ENCODE measurements around the gene RHOU.

Gene RHOU

DNA sequence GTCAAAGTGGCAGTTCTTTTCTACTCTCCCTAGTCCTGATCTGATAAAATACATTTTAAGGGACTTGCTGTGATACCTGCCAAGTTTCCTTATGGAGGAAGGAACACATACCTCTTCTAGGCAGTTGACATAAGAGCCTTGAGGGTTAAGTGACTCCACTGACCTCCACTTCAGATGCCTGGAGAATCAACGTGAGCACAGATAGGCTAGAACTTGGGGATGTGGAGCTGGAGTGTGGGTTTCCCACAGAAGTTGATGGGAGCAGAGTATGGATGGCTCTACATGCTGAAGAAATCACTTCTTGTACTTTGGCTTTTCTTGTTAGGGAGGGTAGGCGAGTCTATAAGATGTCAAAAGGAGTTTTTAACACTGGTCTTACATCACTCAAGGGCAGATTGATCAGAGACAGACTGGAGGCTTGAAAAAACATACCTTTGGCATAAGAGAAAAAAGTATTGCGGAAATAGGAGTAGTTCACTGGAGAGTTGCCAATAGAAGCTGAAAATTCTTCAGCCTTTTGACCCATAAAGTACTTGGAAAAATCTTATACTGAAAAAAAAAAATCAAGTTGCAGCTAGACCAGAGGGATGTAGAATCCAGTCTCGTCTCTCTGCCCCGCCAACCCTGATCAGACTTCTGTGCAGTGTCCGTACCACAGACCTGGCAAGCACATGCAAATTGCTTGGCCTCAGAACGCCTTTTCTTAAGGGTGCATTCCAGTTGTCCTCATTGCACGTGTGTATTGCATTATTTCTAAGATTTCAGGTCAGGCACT is 5.5 kb downstream of the RHOU start:
- peaks cover 11% of the 10 kb centered on the region for H3K36me3 ChIP-seq (ENCODE audit: control insufficient read depth, low read depth, low read length)
- peaks cover 7% of the 10 kb centered on the region for H3K4me1 ChIP-seq (ENCODE audit: control insufficient read depth, low read depth, low read length)
- H3K9ac ChIP-seq (ENCODE audit: low read length) = no peak overlapping the region
- H3K9me3 ChIP-seq (ENCODE audit: control insufficient read depth, low read depth, low read length) = no peaks in the 10 kb centered on the region
- no peak overlapping the region for H3K27ac ChIP-seq (ENCODE audit: low read length)
- peaks cover 22% of the 10 kb centered on the region for H3K27me3 ChIP-seq (ENCODE audit: control insufficient read depth, insufficient read depth, low read length)
- no peak overlapping the region for H3K4me3 ChIP-seq (ENCODE audit: low read length)

GRCh38 chr1:228742281-228742860 is 7.1 kb downstream of the RHOU start:
- Histone ChIP-seq H3K4me1 (ENCODE audit: control insufficient read depth, low read depth, low read length) (peaks cover 2% of the 10 kb centered on the region), H3K36me3 (ENCODE audit: control insufficient read depth, low read depth, low read length) (peaks cover 11% of the 10 kb centered on the region), H3K4me3 (ENCODE audit: low read length) (no peak overlapping the region), H3K9me3 (ENCODE audit: control insufficient read depth, low read depth, low read length) (no peaks in the 10 kb centered on the region), H3K27me3 (ENCODE audit: control insufficient read depth, insufficient read depth, low read length) (peaks cover 6% of the 10 kb centered on the region), H3K9ac (ENCODE audit: low read length) (no peak overlapping the region), H3K27ac (ENCODE audit: low read length) (no peak overlapping the region)

- Histone ChIP-seq H3K9me3 (ENCODE audit: control insufficient read depth, low read depth, low read length) (no peaks in the 10 kb centered on the region), H3K4me1 (ENCODE audit: control insufficient read depth, low read depth, low read length) (no peaks in the 10 kb centered on the region), H3K4me3 (ENCODE audit: low read length) (no peak overlapping the region), H3K27ac (ENCODE audit: low read length) (no peak overlapping the region), H3K27me3 (ENCODE audit: control insufficient read depth, insufficient read depth, low read length) (no peaks in the 10 kb centered on the region), H3K36me3 (ENCODE audit: control insufficient read depth, low read depth, low read length) (peaks cover 11% of the 10 kb centered on the region), H3K9ac (ENCODE audit: low read length) (no peak overlapping the region)
These were observed 8.1 kb downstream of the RHOU start for GRCh38 chr1:228743405-228743804.

GRCh38 chr1:228744356-228744755 is 9.1 kb downstream of the RHOU start:
- Histone ChIP-seq H3K4me1 (ENCODE audit: control insufficient read depth, low read depth, low read length) (no peaks in the 10 kb centered on the region), H3K9me3 (ENCODE audit: control insufficient read depth, low read depth, low read length) (no peaks in the 10 kb centered on the region), H3K27me3 (ENCODE audit: control insufficient read depth, insufficient read depth, low read length) (no peaks in the 10 kb centered on the region), H3K9ac (ENCODE audit: low read length) (no peak overlapping the region), H3K4me3 (ENCODE audit: low read length) (no peak overlapping the region), H3K27ac (ENCODE audit: low read length) (no peak overlapping the region), H3K36me3 (ENCODE audit: control insufficient read depth, low read depth, low read length) (peaks cover 11% of the 10 kb centered on the region)

DNA sequence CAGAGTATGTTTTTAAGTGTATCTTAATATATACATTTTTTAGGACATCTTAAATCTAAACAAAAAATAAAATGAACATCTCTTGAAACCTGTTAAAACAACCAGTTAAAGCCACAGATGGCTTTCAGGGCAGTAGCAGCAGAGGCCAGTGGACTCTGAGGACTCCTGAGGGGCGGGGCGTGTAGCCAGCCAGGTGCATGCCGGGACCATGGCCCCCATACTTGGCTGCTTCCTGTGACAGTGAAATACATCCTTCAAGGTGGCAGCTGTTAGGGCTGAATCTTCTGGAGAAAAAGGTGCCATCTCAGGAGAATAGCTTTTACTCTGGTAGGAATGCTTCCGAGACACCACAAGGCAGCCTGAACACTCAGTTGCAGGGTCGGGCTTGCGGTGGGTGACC is 9.6 kb downstream of the RHOU start:
- no peaks in the 10 kb centered on the region for H3K4me1 ChIP-seq (ENCODE audit: control insufficient read depth, low read depth, low read length)
- H3K27ac ChIP-seq (ENCODE audit: low read length) = no peak overlapping the region
- H3K9me3 ChIP-seq (ENCODE audit: control insufficient read depth, low read depth, low read length) = no peaks in the 10 kb centered on the region
- H3K36me3 ChIP-seq (ENCODE audit: control insufficient read depth, low read depth, low read length) = peaks cover 11% of the 10 kb centered on the region
- H3K9ac ChIP-seq (ENCODE audit: low read length) = no peak overlapping the region
- H3K27me3 ChIP-seq (ENCODE audit: control insufficient read depth, insufficient read depth, low read length) = no peaks in the 10 kb centered on the region
- H3K4me3 ChIP-seq (ENCODE audit: low read length) = no peak overlapping the region

- Histone ChIP-seq H3K9me3 (ENCODE audit: control insufficient read depth, low read depth, low read length) (no peaks in the 10 kb centered on the region), H3K27ac (ENCODE audit: low read length) (no peak overlapping the region), H3K9ac (ENCODE audit: low read length) (no peak overlapping the region), H3K27me3 (ENCODE audit: control insufficient read depth, insufficient read depth, low read length) (no peaks in the 10 kb centered on the region), H3K36me3 (ENCODE audit: control insufficient read depth, low read depth, low read length) (peaks cover 11% of the 10 kb centered on the region), H3K4me1 (ENCODE audit: control insufficient read depth, low read depth, low read length) (no peaks in the 10 kb centered on the region), H3K4me3 (ENCODE audit: low read length) (no peak overlapping the region)
These were observed 10.2 kb downstream of the RHOU start for GRCh38 chr1:228745497-228745896.

GRCh38 chr1:228747301-228747935 is 12.1 kb downstream of the RHOU start:
- Histone ChIP-seq H3K4me3 (ENCODE audit: low read length) (no peak overlapping the region), H3K27ac (ENCODE audit: low read length) (no peak overlapping the region)

DNA sequence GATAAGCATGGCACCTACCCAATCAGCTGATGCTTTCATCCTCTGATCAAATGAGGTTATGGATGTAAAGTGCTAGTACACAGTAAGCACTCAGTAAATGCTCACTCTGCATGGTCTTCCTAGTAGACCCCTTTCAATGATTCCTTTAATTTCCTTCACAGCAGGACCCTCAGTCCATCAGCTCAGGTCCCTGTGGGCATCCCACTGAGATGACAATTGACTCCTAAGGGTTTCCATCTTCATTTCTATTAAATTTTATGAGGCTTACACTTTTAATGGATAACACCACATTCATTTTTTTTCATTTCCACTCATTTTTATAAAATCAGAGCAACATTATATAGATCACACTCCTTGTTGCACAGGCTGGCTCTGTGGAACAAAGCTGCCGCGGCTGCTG is 12.8 kb downstream of the RHOU start:
- no peak overlapping the region for H3K4me3 ChIP-seq (ENCODE audit: low read length)
- H3K4me1 ChIP-seq (ENCODE audit: control insufficient read depth, low read depth, low read length) = no peaks in the 10 kb centered on the region

More at GRCh38 chr1:228747301-228747935, 12.1 kb downstream of the RHOU start:
- H3K4me1 ChIP-seq (ENCODE audit: control insufficient read depth, low read depth, low read length) = no peaks in the 10 kb centered on the region
- no peaks in the 10 kb centered on the region for H3K9me3 ChIP-seq (ENCODE audit: control insufficient read depth, low read depth, low read length)
- no peaks in the 10 kb centered on the region for H3K27me3 ChIP-seq (ENCODE audit: control insufficient read depth, insufficient read depth, low read length)
- peaks cover 11% of the 10 kb centered on the region for H3K36me3 ChIP-seq (ENCODE audit: control insufficient read depth, low read depth, low read length)
- no peak overlapping the region for H3K9ac ChIP-seq (ENCODE audit: low read length)

DNA sequence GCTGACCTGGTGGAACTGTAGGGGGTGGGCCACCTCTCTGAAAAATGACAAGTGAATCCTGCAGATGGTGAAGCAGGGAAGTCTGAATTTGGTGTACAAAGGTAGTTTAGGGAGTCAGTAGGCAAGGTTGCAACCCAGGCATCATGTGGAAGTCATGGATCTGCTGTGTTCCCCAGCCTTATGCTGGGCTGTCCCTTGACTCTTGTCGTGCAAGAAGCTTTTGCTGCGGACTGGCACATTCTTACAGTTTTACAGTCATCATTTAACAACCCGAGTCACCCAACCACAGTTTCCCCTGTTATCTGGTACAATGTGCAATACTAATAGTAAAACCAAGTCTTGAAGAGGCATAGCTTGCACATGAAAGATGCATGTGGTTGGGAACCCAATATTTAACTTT is 13.2 kb downstream of the RHOU start:
- Histone ChIP-seq H3K27me3 (ENCODE audit: control insufficient read depth, insufficient read depth, low read length) (no peaks in the 10 kb centered on the region), H3K9ac (ENCODE audit: low read length) (no peak overlapping the region), H3K4me3 (ENCODE audit: low read length) (no peak overlapping the region), H3K9me3 (ENCODE audit: control insufficient read depth, low read depth, low read length) (no peaks in the 10 kb centered on the region), H3K27ac (ENCODE audit: low read length) (no peak overlapping the region), H3K4me1 (ENCODE audit: control insufficient read depth, low read depth, low read length) (no peaks in the 10 kb centered on the region), H3K36me3 (ENCODE audit: control insufficient read depth, low read depth, low read length) (peaks cover 8% of the 10 kb centered on the region)

More for the DNA sequence above, 12.8 kb downstream of the RHOU start:
- H3K36me3 ChIP-seq (ENCODE audit: control insufficient read depth, low read depth, low read length) = peaks cover 11% of the 10 kb centered on the region
- H3K9ac ChIP-seq (ENCODE audit: low read length) = no peak overlapping the region
- no peaks in the 10 kb centered on the region for H3K27me3 ChIP-seq (ENCODE audit: control insufficient read depth, insufficient read depth, low read length)
- no peak overlapping the region for H3K27ac ChIP-seq (ENCODE audit: low read length)
- no peaks in the 10 kb centered on the region for H3K9me3 ChIP-seq (ENCODE audit: control insufficient read depth, low read depth, low read length)

- no peak overlapping the region for H3K9ac ChIP-seq (ENCODE audit: low read length)
- no peaks in the 10 kb centered on the region for H3K4me1 ChIP-seq (ENCODE audit: control insufficient read depth, low read depth, low read length)
- H3K9me3 ChIP-seq (ENCODE audit: control insufficient read depth, low read depth, low read length) = no peaks in the 10 kb centered on the region
- no peak overlapping the region for H3K4me3 ChIP-seq (ENCODE audit: low read length)
- H3K27ac ChIP-seq (ENCODE audit: low read length) = no peak overlapping the region
- H3K36me3 ChIP-seq (ENCODE audit: control insufficient read depth, low read depth, low read length) = no peaks in the 10 kb centered on the region
- H3K27me3 ChIP-seq (ENCODE audit: control insufficient read depth, insufficient read depth, low read length) = no peaks in the 10 kb centered on the region
These were observed 14.5 kb downstream of the RHOU start for GRCh38 chr1:228749765-228750164.

DNA sequence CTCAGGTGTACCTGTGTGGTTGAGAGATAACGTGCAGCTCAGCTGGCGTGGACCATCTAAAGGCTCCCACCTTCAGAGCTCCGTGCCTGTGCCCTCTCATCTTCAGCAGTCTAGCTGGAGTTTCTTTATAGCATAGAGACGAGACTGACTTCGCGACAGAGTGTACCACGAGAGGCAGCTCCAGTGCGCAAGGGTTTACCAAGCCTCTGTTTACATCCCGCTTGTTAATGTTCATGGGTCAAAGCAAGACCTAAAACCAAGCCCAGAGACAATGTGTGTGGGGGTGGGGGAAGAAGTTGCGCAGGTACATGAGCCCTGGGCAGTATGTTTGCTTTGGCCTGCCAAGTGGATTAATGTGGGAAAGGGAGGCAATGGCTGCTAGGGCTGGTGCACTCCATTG is 15.6 kb downstream of the RHOU start:
- Histone ChIP-seq H3K27ac (ENCODE audit: low read length) (no peak overlapping the region), H3K9ac (ENCODE audit: low read length) (no peak overlapping the region), H3K36me3 (ENCODE audit: control insufficient read depth, low read depth, low read length) (no peaks in the 10 kb centered on the region), H3K27me3 (ENCODE audit: control insufficient read depth, insufficient read depth, low read length) (no peaks in the 10 kb centered on the region), H3K4me3 (ENCODE audit: low read length) (no peak overlapping the region), H3K9me3 (ENCODE audit: control insufficient read depth, low read depth, low read length) (no peaks in the 10 kb centered on the region), H3K4me1 (ENCODE audit: control insufficient read depth, low read depth, low read length) (no peaks in the 10 kb centered on the region)

All from iPS-18a (cell line).